Measurements from ENCODE around the gene CCDC57.
"Not testable (repeated sequence)": the region's sequence is repeated elsewhere in the genome, so short reads cannot be mapped to it uniquely, and the experiment has no call there.

The CCDC57 gene

GRCh38 chr17:82199496-82199895, 13.1 kb downstream of the CCDC57 start:
- DNase-seq: no peak

- DNase-seq: no peak
These were observed 14.6 kb downstream of the CCDC57 start for GRCh38 chr17:82198092-82198491.

- no peak for DNase-seq
These were observed 16.7 kb downstream of the CCDC57 start for GRCh38 chr17:82195675-82196672.

GRCh38 chr17:82194765-82195164, 17.9 kb downstream of the CCDC57 start:
- no peak for DNase-seq

GRCh38 chr17:82193520-82194220, 19.0 kb downstream of the CCDC57 start:
- DNase-seq: no peak

GRCh38 chr17:82193050-82193449, 19.6 kb downstream of the CCDC57 start:
- not testable (repeated sequence) for DNase-seq

GRCh38 chr17:82188001-82188961, 24.4 kb downstream of the CCDC57 start:
- no peak for DNase-seq

GRCh38 chr17:82187500-82187899, 25.1 kb downstream of the CCDC57 start:
- no peak for DNase-seq

GRCh38 chr17:82186221-82186620, 26.4 kb downstream of the CCDC57 start:
- no peak for DNase-seq

GRCh38 chr17:82184761-82185160, 27.9 kb downstream of the CCDC57 start:
- DNase-seq: no peak

GRCh38 chr17:82180776-82181528, 31.7 kb downstream of the CCDC57 start:
- DNase-seq: no peak

GRCh38 chr17:82179946-82180475, 32.6 kb downstream of the CCDC57 start:
- no peak for DNase-seq

GRCh38 chr17:82179412-82179811, 33.2 kb downstream of the CCDC57 start:
- no peak for DNase-seq

- DNase-seq: no peak
These were observed 34.0 kb downstream of the CCDC57 start for GRCh38 chr17:82178499-82179261.

- no peak for DNase-seq
These were observed 34.7 kb downstream of the CCDC57 start for GRCh38 chr17:82177761-82178498.

GRCh38 chr17:82177276-82177675, 35.4 kb downstream of the CCDC57 start:
- no peak for DNase-seq

GRCh38 chr17:82175951-82176350, 36.7 kb downstream of the CCDC57 start:
- DNase-seq: no peak

- no peak for DNase-seq
These were observed 37.4 kb downstream of the CCDC57 start for GRCh38 chr17:82175201-82175600.

GRCh38 chr17:82174042-82174857, 38.4 kb downstream of the CCDC57 start:
- not testable (repeated sequence) for DNase-seq

Measured in NCI-H187 treated with DMSO at 0.1 percent for 48 hours (cell line).